B cell (primary cell): ENCODE data around the gene GYG2. TPM values are rescaled to one million over a fixed set of nuclear protein-coding genes. Genes with fewer than 3 reads are reported as not detected.

Experiments used
- ATAC-seq: fragments of 200-7000 bp; cut with Tn5 transposase; one replicate; pipeline ENCODE4 v1.10.0; 2021; ENCODE audit warnings: low read depth, mild to moderate bottlenecking, moderate number of reproducible peaks, moderate library complexity
- CTCF ChIA-PET: fragments of 350-600 bp; sonication (Branson Sonifier 250); formaldehyde crosslinking; loops from one replicate; lab custom pipeline; 2021; ENCODE audit warnings: antibody characterized with exemption, inconsistent platforms; lab: Charles Lee
- POLR2A ChIA-PET: fragments of 350-600 bp; sonication (Branson Sonifier 250); formaldehyde crosslinking; loops from one replicate; lab custom pipeline; 2021; ENCODE audit warnings: antibody characterized with exemption; lab: Charles Lee
- DNase-seq: peaks from one replicate; pipeline ENCODE4 v3.0.0; 2013
- H2AFZ ChIP-seq: 2 replicates; pipeline ENCODE4 v1.6.1; 2012; ENCODE audit warnings: mild to moderate bottlenecking, low read depth, low read length; ENCODE audit not compliant: insufficient read depth, poor library complexity, severe bottlenecking
- H3K27ac ChIP-seq, 2 donors: 1 replicate in 1 of 2; 2 replicates in 1 of 2; pipeline ENCODE4 v1.5.1; 2012 to 2013; ENCODE audit warnings: low read length in 2 of 2, mild to moderate bottlenecking in 2 of 2, moderate library complexity in 1 of 2
- H3K27me3 ChIP-seq, 4 experiments: fragments of 200-600 bp in 1 of 4; sonication (generic) in 1 of 4; replicated peaks in 1 of 4; 1 replicate in 2 of 4; 2 replicates in 2 of 4; pipeline versions ENCODE4 v1.6.1 to v1.7.0; 2013 to 2016; ENCODE audit warnings: low read length in 3 of 4, mild to moderate bottlenecking in 2 of 4, mixed read lengths in 1 of 4, moderate library complexity in 1 of 4; ENCODE audit not compliant: insufficient read depth in 4 of 4, control insufficient read depth in 3 of 4; ENCODE audit errors: control extremely low read depth in 1 of 4
- H3K36me3 ChIP-seq, 2 experiments: replicated peaks in 1 of 2; 1 replicate in 1 of 2; 2 replicates in 1 of 2; pipeline versions ENCODE4 v1.6.1 to v1.7.1; 2013; ENCODE audit warnings: low read length in 1 of 2; ENCODE audit not compliant: insufficient read depth in 2 of 2, control insufficient read depth in 1 of 2; ENCODE audit errors: control extremely low read depth in 1 of 2, extremely low read depth in 1 of 2
- H3K4me1 ChIP-seq, 2 donors: fragments of 200-600 bp in 1 of 2; sonication (generic) in 1 of 2; 1 replicate in 1 of 2; 2 replicates in 1 of 2; pipeline versions ENCODE4 v1.5.1 to v1.6.1; 2013 to 2017; ENCODE audit warnings: low read length in 2 of 2; ENCODE audit not compliant: control insufficient read depth in 2 of 2, insufficient read depth in 2 of 2
- H3K4me2 ChIP-seq: replicated peaks from 2 replicates; pipeline ENCODE3; 2012; ENCODE audit warnings: mild to moderate bottlenecking, low read depth, low read length; ENCODE audit not compliant: poor library complexity, severe bottlenecking
- H3K4me3 ChIP-seq, 5 experiments: fragments of 200-600 bp in 1 of 5; sonication (generic) in 1 of 5; 1 replicate in 3 of 5; 2 replicates in 2 of 5; pipeline versions ENCODE4 v1.5.1 to v1.7.0; 2011 to 2016; ENCODE audit warnings: low read length in 4 of 5, mild to moderate bottlenecking in 4 of 5, low read depth in 2 of 5, control low read depth in 1 of 5, moderate library complexity in 1 of 5; ENCODE audit not compliant: insufficient read depth in 1 of 5; ENCODE audit errors: control extremely low read depth in 1 of 5, extremely low read depth in 1 of 5
- H3K79me2 ChIP-seq: fragments of 200-600 bp; sonication (generic); one replicate; pipeline ENCODE4 v1.6.0; 2016; ENCODE audit warnings: low read length; ENCODE audit not compliant: control insufficient read depth, insufficient read depth
- H3K9ac ChIP-seq: fragments of 200-600 bp; sonication (generic); 2 replicates; pipeline ENCODE4 v1.6.1; 2017; ENCODE audit warnings: mild to moderate bottlenecking, low read length, moderate library complexity
- H3K9me3 ChIP-seq, 3 donors: one replicate each; pipeline versions ENCODE4 v1.6.1 to v1.7.1; 2013; ENCODE audit warnings: low read length in 2 of 3; ENCODE audit not compliant: control insufficient read depth in 2 of 3, insufficient read depth in 1 of 3; ENCODE audit errors: control extremely low read depth in 1 of 3
- H4K20me1 ChIP-seq: 2 replicates; pipeline ENCODE4 v1.6.0; 2012; ENCODE audit warnings: mild to moderate bottlenecking, low read length; ENCODE audit not compliant: insufficient read depth, control insufficient read depth, poor library complexity, severe bottlenecking
- H3K27ac Mint-ChIP-seq: one replicate; pipeline ENCODE4 v1.8.0; 2021; ENCODE audit warnings: mixed read lengths
- H3K27me3 Mint-ChIP-seq: one replicate; pipeline ENCODE4 v1.8.0; 2021; ENCODE audit warnings: mixed read lengths
- H3K4me1 Mint-ChIP-seq: one replicate; pipeline ENCODE4 v1.8.0; 2021; ENCODE audit warnings: mixed read lengths
- H3K4me3 Mint-ChIP-seq: one replicate; pipeline ENCODE4 v1.8.0; 2021; ENCODE audit warnings: mixed read lengths
- H3K9me3 Mint-ChIP-seq: one replicate; pipeline ENCODE4 v1.8.0; 2022; ENCODE audit warnings: mixed read lengths; ENCODE audit not compliant: insufficient read depth
- EZH2 ChIP-seq: IDR thresholded peaks from 2 replicates; pipeline ENCODE4 v1.6.1; 2012; ENCODE audit warnings: borderline replicate concordance, low read depth, mild to moderate bottlenecking, moderate library complexity, low read length; ENCODE audit not compliant: insufficient read depth, poor library complexity, severe bottlenecking
- WGBS: methylation state at CpG from one replicate; pipeline ENCODE4 v1.1.5; 2013; ENCODE audit warnings: missing lambda C conversion rate; ENCODE audit not compliant: insufficient coverage; 5-methylcytosine and 5-hydroxymethylcytosine counted together
- intact Hi-C: fragments of 100-400 bp; cut with micrococcal nuclease; formaldehyde crosslinking; loops from one replicate; pipeline ENCODE4 v1.10.0; 2022
- polyA plus RNA-seq: library from polyadenylated mRNA; depleted of rRNA; stranded (reverse); fragments of >200 nt; gene quantifications from 2 replicates; pipeline ENCODE4 v1.2.3, GENCODE V29; 2012
- total RNA-seq, 2 donors: library from RNA; stranded (reverse); fragments of 120-200 nt in 1 of 2; gene quantifications; 1 replicate in 1 of 2; 2 replicates in 1 of 2; pipeline versions ENCODE4 v1.2.3 to v1.2.4, GENCODE V29; 2013 to 2022
- TF ChIP-seq, protein P1 (sequence below): fragments of 200-600 bp; IDR thresholded peaks from one replicate; pipeline ENCODE4 v1.8.0; 2022; ENCODE audit warnings: antibody characterized with exemption, mild to moderate bottlenecking

The GYG2 gene
- total and polyA plus RNA-seq, 2 donors (not counting 1 experiment from before 2014, with no cell fraction given): not detected

DNA sequence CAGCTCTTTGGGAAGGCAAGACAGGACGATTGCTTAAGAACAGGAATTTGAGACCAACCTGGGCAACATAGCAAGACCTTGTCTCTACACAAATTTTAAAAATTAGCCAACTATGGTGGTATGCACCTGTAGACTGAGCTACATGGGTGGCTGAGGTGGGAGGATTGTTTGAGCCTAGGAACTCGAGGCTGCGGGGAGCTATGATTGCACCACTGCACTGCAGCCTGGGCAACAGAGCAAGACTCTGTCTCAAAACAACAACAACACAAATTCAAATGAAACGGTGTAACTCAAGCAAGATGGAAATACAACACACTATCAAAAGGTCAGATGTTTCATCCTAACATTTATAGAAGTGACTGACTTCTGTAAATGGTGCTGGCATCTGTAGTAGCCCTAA lies 39.8 kb upstream of the GYG2 start:
- Histone ChIP-seq H3K9ac (no peak overlapping the region), H3K4me1 (no peaks in the 10 kb centered on the region), H3K27ac (no peak overlapping the region), H3K36me3 (no peaks in the 10 kb centered on the region), H3K79me2 (no peaks in the 10 kb centered on the region), H3K4me2 (no peak overlapping the region), H3K27me3 (no peaks in the 10 kb centered on the region), H3K9me3 (no peaks in the 10 kb centered on the region), H2AFZ (no peak overlapping the region), H4K20me1 (no peaks in the 10 kb centered on the region), H3K4me3 (no peak overlapping the region)
- ChIA-PET POLR2A (no interaction called here), CTCF (no interaction called here)
- H3K27ac Mint-ChIP-seq: no peak overlapping the region
- intact Hi-C loops: no loop called here
- no CpG with 5 or more reads among the region's 4 CpGs for WGBS
- ATAC-seq (no peak), DNase-seq (no peak)
- TF ChIP-seq, protein P1, sequence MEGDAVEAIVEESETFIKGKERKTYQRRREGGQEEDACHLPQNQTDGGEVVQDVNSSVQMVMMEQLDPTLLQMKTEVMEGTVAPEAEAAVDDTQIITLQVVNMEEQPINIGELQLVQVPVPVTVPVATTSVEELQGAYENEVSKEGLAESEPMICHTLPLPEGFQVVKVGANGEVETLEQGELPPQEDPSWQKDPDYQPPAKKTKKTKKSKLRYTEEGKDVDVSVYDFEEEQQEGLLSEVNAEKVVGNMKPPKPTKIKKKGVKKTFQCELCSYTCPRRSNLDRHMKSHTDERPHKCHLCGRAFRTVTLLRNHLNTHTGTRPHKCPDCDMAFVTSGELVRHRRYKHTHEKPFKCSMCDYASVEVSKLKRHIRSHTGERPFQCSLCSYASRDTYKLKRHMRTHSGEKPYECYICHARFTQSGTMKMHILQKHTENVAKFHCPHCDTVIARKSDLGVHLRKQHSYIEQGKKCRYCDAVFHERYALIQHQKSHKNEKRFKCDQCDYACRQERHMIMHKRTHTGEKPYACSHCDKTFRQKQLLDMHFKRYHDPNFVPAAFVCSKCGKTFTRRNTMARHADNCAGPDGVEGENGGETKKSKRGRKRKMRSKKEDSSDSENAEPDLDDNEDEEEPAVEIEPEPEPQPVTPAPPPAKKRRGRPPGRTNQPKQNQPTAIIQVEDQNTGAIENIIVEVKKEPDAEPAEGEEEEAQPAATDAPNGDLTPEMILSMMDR: no peak
- no peak for TF ChIP-seq EZH2
- peaks cover 16% of the 10 kb centered on the region for H3K27me3 Mint-ChIP-seq
- H3K4me1 Mint-ChIP-seq: no peaks in the 10 kb centered on the region
- no peaks in the 10 kb centered on the region for H3K9me3 Mint-ChIP-seq
- H3K4me3 Mint-ChIP-seq: no peak overlapping the region

DNA sequence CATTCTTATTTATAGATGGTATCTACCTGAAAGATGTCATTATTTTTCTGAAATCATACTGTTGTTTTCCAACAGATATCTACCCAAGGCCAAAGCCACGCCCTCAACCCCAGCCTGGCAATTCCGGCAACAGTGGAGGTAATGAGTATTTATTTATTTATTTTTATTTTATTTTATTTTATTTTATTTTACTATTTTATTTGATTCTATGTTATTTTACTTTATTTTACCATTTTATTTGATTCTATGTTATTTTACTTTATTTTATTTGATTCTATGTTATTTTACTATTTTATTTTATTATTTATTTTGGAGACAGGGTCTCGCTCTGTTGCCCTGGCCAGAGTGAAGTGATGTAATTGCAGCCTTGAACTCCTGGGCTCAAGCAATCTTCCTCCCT lies 39.2 kb upstream of the GYG2 start:
- no peak for DNase-seq
- no peaks in the 10 kb centered on the region for H4K20me1 ChIP-seq
- no peak overlapping the region for H3K9ac ChIP-seq
- no CpG with 5 or more reads among the region's 3 CpGs for WGBS
- no peak overlapping the region for H3K4me3 ChIP-seq
- no peaks in the 10 kb centered on the region for H3K27me3 ChIP-seq
- no peaks in the 10 kb centered on the region for H3K4me1 ChIP-seq
- Mint-ChIP-seq H3K4me3 (no peak overlapping the region), H3K9me3 (no peaks in the 10 kb centered on the region), H3K27me3 (peaks cover 16% of the 10 kb centered on the region), H3K4me1 (no peaks in the 10 kb centered on the region), H3K27ac (no peak overlapping the region)
- intact Hi-C loops: no loop called here
- no peak overlapping the region for H2AFZ ChIP-seq
- ChIA-PET POLR2A (no interaction called here), CTCF (no interaction called here)
- no peaks in the 10 kb centered on the region for H3K9me3 ChIP-seq
- H3K4me2 ChIP-seq: no peak overlapping the region
- no peak for ATAC-seq
- no peak overlapping the region for H3K27ac ChIP-seq
- no peaks in the 10 kb centered on the region for H3K79me2 ChIP-seq
- no peak for TF ChIP-seq EZH2
- TF ChIP-seq, protein P1: no peak
- no peaks in the 10 kb centered on the region for H3K36me3 ChIP-seq
